ENCODE results near the gene FAT1.

The FAT1 gene

GRCh38 chr4:186561748-186562147 lies 161.9 kb downstream of the FAT1 start:
- DNase-seq (ENCODE audit: low read depth) = no peak

DNA sequence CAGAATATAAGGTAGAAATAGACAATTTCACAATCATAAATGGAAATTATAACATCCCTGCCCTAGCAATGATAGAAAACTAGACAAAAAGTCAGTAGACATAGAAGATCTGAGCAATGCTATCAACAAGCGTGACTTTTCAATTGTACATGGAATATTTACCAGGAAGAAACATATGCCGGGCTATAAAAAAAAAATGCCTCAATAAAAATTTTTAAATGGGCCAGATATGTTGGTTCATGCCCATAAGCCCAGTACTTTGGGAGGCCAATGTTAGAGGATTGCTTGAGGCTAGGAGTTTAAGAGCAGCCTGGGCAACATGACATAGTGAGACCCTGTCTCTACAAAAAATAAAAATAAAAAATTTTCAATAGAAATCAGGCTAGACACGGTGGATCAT lies 163.0 kb downstream of the FAT1 start:
- no peak for DNase-seq (ENCODE audit: low read depth)

DNA sequence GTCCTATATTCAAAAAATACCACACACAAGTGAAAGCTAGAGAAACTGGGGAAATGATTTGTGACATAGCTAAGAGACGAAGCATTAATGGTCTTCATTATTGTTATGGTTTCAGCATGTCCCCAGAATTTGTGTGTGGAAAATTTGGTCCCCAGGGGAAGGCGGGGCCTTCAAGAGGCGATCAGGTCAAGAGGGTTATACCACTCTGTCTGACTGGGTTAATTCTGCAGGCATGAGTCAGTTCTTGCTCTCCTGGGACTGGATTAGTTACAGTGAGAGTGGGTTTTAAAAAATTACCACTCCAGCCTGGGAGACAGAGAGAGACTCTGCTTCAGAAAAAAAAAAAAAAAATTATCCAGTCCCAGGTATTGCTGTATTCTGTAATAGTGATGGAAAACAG lies 166.2 kb downstream of the FAT1 start:
- no peak for DNase-seq (ENCODE audit: low read depth)

- no peak for DNase-seq (ENCODE audit: low read depth)
These were observed 166.6 kb downstream of the FAT1 start for GRCh38 chr4:186557061-186557460.

- no peak for DNase-seq (ENCODE audit: low read depth)
These were observed 168.5 kb downstream of the FAT1 start, which contains the start of gene MTNR1A for GRCh38 chr4:186554914-186555827. Gene MTNR1A, minus strand, starts transcription at chr4:186555567. Its CDS starts 202 bp downstream, at chr4:186555365.

GRCh38 chr4:186554539-186554913 lies 169.1 kb downstream of the FAT1 start:
- no peak for DNase-seq (ENCODE audit: low read depth)

- DNase-seq (ENCODE audit: low read depth) = no peak
These were observed 169.9 kb downstream of the FAT1 start for GRCh38 chr4:186553717-186554116.

- no peak for DNase-seq (ENCODE audit: low read depth)
These were observed 171.8 kb downstream of the FAT1 start for GRCh38 chr4:186551849-186552248.

DNA sequence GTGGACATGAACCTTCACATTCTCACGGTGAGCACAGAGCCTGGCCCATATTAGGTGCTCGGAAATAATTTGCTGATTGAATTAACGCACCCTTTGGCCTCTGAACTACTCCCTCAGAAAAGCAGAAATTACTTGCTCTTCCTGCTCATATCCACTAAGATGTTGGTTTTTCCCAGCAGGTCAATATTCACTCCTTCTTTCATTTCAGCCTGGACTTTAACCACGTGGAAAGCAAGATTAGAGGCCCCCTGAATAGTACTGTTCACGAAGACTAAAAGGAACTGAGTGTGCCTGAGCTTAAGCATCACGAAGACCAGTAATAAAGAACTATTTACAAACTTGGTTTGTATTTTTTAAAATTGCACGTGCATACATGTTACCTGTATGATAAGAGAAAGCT lies 178.2 kb downstream of the FAT1 start:
- no peak for DNase-seq (ENCODE audit: low read depth)

DNA sequence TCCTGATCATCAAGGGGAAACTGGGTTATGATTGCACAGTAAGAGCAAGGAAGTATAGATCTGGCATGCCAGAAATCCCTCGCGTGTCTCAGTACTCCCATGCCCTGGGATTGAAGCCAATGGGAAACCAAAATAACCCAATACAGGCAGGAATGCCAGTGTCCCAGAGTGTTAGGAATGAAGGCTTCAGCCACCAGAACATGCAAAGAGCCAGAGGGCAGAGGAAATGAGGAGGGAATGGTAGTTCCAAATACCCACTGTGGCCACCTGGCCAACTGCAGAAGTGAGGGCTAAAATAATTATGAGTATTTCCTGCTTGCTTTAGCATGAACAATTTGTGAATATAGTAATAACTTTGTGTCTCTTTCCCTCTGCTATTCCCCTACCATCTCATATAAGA lies 180.4 kb downstream of the FAT1 start:
- DNase-seq (ENCODE audit: low read depth) = no peak

GRCh38 chr4:186541801-186542200 lies 181.9 kb downstream of the FAT1 start:
- no peak for DNase-seq (ENCODE audit: low read depth)

DNA sequence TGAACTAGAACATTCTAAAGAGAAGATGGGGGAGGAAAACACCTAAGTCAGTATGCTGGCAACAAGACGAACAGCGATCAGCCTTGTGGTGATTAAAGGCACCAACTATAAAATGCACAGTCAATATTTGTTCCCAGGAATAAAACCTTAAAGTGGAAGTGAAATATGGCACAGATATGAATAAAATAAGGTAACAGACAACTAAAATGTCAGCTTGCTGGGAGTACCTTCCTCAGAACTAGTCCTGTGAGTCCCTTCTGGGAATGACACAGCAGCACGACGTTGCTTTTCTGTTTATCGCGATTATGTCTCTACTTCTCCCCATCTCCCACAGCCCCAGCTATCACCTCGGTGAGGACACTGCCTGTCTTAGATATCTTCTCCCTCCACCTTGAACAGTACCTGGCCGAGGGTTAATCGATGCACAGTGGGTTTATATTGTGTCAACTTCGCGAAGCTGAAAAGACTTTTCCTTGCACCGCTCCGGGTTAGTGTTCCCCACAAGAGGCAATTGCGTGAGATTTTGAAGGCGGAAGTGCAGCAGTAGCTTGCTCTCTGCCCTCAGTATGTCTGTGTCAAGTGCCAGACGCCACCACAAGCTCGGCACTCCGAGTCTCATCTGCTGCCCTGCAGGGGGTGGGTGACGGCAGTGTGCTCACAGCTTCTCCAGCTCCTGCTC lies 185.7 kb downstream of the FAT1 start:
- no peak for DNase-seq (ENCODE audit: low read depth)
